PFSK-1 (cell line): ENCODE data around the gene IGFLR1.

Experiments used
- FOXP2 ChIP-seq: optimal IDR thresholded peaks from 2 replicates; pipeline ENCODE3; 2011; ENCODE audit warnings: borderline replicate concordance, control low read depth, inconsistent platforms; ENCODE audit not compliant: insufficient read depth; ENCODE audit errors: extremely low read length, extremely low read depth
- POLR2AphosphoS5 ChIP-seq: IDR thresholded peaks from 2 replicates; pipeline ENCODE4 v1.6.1; 2012; ENCODE audit warnings: low read depth, mild to moderate bottlenecking, control low read depth, low read length, moderate library complexity
- REST ChIP-seq, 2 experiments: IDR thresholded peaks; 2 replicates each; pipeline versions ENCODE4 v1.6.1 to v1.8.0; 2011 to 2012; ENCODE audit warnings: low read depth in 2 of 2, low read length in 2 of 2, control low read depth in 1 of 2, inconsistent platforms in 1 of 2, mild to moderate bottlenecking in 1 of 2, moderate library complexity in 1 of 2; ENCODE audit not compliant: insufficient read depth in 1 of 2
- SIN3A ChIP-seq: IDR thresholded peaks from 2 replicates; pipeline ENCODE4 v1.6.1; 2012; ENCODE audit warnings: mild to moderate bottlenecking, low read length, moderate library complexity, borderline replicate concordance; ENCODE audit not compliant: insufficient read depth
- TAF1 ChIP-seq: IDR thresholded peaks from 2 replicates; pipeline ENCODE4 v1.6.1; 2012; ENCODE audit warnings: low read length, control low read depth, borderline replicate concordance; ENCODE audit not compliant: insufficient read depth

IGFLR1 gene

GRCh38 chr19:35785339-35785627 is 43.0 kb upstream of the IGFLR1 start:
- TF ChIP-seq TAF1, result no peak
- no peak for TF ChIP-seq SIN3A
- TF ChIP-seq REST (IDR thresholded peaks at IDR 0.05; ENCODE audit: insufficient read depth in 1 of 2, low read depth in 2 of 2, low read length in 2 of 2), result no peak
- no peak for TF ChIP-seq FOXP2
- no peak for TF ChIP-seq POLR2AphosphoS5

- TF ChIP-seq POLR2AphosphoS5 (no peak), REST (IDR thresholded peaks at IDR 0.05; ENCODE audit: insufficient read depth in 1 of 2, low read depth in 2 of 2, low read length in 2 of 2) (no peak), TAF1 (no peak), FOXP2 (no peak), SIN3A (no peak)
Observed at GRCh38 chr19:35784503-35785338, 42.5 kb upstream of the IGFLR1 start.

- no peak for TF ChIP-seq FOXP2
- TF ChIP-seq REST (IDR thresholded peaks at IDR 0.05; ENCODE audit: insufficient read depth in 1 of 2, low read depth in 2 of 2, low read length in 2 of 2), result no peak
- TF ChIP-seq SIN3A, result no peak
- no peak for TF ChIP-seq POLR2AphosphoS5
Observed at GRCh38 chr19:35783469-35784434, 41.5 kb upstream of the IGFLR1 start.

- TF ChIP-seq POLR2AphosphoS5 (no peak), SIN3A (no peak), REST (IDR thresholded peaks at IDR 0.05; ENCODE audit: insufficient read depth in 1 of 2, low read depth in 2 of 2, low read length in 2 of 2) (no peak), TAF1 (no peak), FOXP2 (no peak)
Observed at GRCh38 chr19:35782589-35782988, 40.3 kb upstream of the IGFLR1 start.
